Stimulated activated naive CD8-positive, alpha-beta T cell treated with anti-CD3 and anti-CD28 coated beads, Interleukin-15, amount 100 ng/mL, for 72 hours (primary cell): Measurements from ENCODE around the gene MPRIP.
A peak's percentile ranks its signal among the peaks of the same experiment; 100 is the strongest.
"Not testable (repeated sequence)": the region's sequence is repeated elsewhere in the genome, so short reads cannot be mapped to it uniquely, and the experiment has no call there.

Experiments used
- ATAC-seq: fragments of 150-1000 bp; cut with Tn5 transposase; 2 replicates; pipeline ENCODE4 v1.10.0; 2021; ENCODE audit warnings: mild to moderate bottlenecking, moderate library complexity
- DNase-seq, 2 donors: peaks; one replicate each; pipeline ENCODE4 v3.0.0; 2021 to 2022
- H3K27ac Mint-ChIP-seq, 2 donors: one replicate each; pipeline ENCODE4 v1.8.0; 2022; ENCODE audit warnings: mild to moderate bottlenecking in 2 of 2, mixed read lengths in 2 of 2, moderate library complexity in 2 of 2
- H3K27me3 Mint-ChIP-seq: one replicate; pipeline ENCODE4 v1.8.0; 2022; ENCODE audit warnings: mixed read lengths
- H3K4me1 Mint-ChIP-seq: one replicate; pipeline ENCODE4 v1.8.0; 2022; ENCODE audit warnings: mild to moderate bottlenecking, mixed read lengths
- H3K4me3 Mint-ChIP-seq, 2 donors: one replicate each; pipeline ENCODE4 v1.8.0; 2022; ENCODE audit warnings: mild to moderate bottlenecking in 2 of 2, mixed read lengths in 2 of 2, moderate library complexity in 1 of 2
- H3K9me3 Mint-ChIP-seq, 2 donors: one replicate each; pipeline ENCODE4 v1.8.0; 2022; ENCODE audit warnings: mixed read lengths in 2 of 2

MPRIP gene

DNA sequence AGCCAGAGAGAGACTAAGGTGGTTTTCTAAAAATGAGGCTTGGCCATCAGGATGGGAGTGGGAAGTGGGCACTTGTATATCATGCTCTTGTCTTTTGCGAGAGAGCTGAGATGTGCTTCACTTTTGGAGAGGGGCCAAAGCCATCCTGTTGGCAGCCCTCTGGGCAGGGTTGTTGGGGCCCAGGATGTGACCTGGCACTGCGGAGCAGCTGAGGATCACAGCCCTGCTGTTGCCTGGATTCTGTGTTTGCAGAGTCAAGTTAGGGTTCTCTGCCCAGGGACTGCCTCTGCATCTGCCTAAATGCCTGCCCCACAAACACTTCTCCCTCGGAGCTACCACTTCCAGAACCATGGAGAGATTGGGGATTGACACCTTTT, 92.7 kb downstream of the MPRIP start:
- no peak overlapping the region for H3K27ac Mint-ChIP-seq
- no peak for ATAC-seq
- peaks cover 6% of the 10 kb centered on the region for H3K4me1 Mint-ChIP-seq

DNA sequence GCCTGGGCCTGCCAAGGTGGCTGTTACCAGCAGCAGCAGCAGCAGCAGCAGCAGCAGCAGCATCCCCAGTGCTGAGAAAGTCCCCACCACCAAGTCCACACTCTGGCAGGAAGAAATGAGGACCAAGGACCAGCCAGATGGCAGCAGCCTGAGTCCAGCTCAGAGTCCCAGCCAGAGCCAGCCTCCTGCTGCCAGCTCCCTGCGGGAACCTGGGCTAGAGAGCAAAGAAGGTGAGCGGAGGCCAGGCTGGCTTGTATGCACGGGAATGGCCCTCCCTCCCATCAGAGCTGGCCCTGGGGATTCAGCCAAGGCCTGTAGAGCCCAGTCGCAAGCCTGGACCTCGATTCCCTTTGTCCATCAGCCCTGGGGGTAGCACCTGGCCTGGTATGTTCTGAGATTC, 94.0 kb downstream of the MPRIP start:
- not testable (repeated sequence) for H3K27me3 Mint-ChIP-seq, H3K9me3 Mint-ChIP-seq, H3K4me3 Mint-ChIP-seq, DNase-seq, H3K4me1 Mint-ChIP-seq, H3K27ac Mint-ChIP-seq, ATAC-seq

More for the DNA sequence above, 92.7 kb downstream of the MPRIP start:
- no peaks in the 10 kb centered on the region for H3K9me3 Mint-ChIP-seq
- H3K4me3 Mint-ChIP-seq = no peak overlapping the region
- DNase-seq = no peak
- H3K27me3 Mint-ChIP-seq = no peaks in the 10 kb centered on the region

GRCh38 chr17:17137731-17138585, 95.7 kb downstream of the MPRIP start:
- ATAC-seq (no peak), DNase-seq (no peak)
- Mint-ChIP-seq H3K9me3 (no peaks in the 10 kb centered on the region), H3K27me3 (no peaks in the 10 kb centered on the region), H3K4me1 (peaks cover 12% of the 10 kb centered on the region), H3K4me3 (no peak overlapping the region), H3K27ac (peak overlapping the region in 1 of 2 donors; percentile 50)

DNA sequence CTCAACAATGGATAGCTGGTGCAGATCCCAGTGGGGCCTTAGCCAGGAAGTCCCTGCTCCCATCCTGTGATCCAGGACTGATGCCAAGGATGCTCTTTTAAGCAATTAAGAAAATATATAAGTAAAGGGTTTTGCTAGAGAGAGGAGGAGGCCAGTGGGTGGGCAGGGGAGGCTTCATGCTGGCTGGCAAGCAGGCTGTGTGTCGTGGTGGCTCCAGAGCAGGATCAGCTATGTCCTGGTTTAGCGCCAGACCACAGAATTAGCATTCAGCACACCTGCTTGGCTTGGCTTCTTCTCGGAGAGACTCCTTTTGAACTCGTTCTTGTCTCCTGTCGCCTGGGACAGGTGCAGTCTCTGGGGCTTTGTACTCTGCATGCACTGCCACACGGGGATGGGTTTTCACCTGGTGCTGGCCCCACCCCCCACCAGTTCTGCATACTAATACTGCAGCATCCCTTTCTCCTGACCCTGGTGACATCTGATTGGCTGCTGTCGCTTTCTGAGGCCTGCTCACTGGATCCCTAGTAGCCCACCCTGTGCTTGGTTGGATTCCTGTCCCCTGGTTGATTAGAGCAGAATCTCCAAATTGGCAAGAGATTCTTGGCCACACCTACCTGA, 97.8 kb downstream of the MPRIP start:
- DNase-seq = no peak
- Mint-ChIP-seq H3K9me3 (no peaks in the 10 kb centered on the region), H3K27me3 (no peaks in the 10 kb centered on the region), H3K4me1 (peaks cover 12% of the 10 kb centered on the region), H3K4me3 (no peak overlapping the region), H3K27ac (no peak overlapping the region)
- ATAC-seq = no peak

DNA sequence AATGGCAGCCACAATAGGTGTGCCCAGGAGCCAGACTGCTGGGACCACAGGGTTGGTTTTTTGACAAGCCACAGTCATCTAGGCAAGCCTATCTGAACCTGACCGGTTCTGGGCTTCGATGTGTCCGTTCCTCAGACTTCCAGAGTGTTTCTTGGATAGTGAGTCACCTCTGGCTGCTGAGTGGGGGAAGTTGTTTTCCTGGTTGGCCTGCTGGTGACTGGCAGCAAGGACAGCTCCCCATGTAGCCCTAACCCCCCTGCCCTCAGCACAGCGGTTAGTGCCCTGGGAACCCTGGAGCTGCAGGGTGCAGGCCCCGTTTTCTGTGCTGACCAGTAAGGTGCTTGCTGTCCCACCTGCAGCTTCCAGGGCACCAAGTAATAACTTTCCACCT, 98.3 kb downstream of the MPRIP start:
- H3K4me1 Mint-ChIP-seq = peaks cover 12% of the 10 kb centered on the region
- ATAC-seq = no peak
- no peak overlapping the region for H3K27ac Mint-ChIP-seq

DNA sequence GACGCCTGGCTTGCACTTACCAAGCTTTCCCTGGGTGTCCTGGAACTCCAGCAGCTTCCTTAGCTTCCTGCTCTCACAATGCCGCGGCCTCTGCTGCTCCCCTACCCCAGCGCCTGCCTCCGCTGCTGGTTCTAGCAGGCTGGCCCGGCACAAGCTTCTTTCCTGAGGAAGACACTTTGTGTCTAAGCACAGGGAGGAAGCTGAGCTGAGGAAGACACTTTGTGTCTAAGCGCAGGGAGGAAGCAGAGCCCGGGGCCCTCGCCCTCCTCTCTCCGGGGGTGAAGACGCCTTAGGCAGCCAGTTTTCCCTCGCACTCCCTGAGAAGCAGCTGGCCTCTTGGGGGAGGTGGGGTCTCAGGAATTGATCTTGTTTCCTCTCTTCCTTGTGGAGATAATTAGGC, 99.0 kb downstream of the MPRIP start:
- Mint-ChIP-seq H3K4me1 (peaks cover 12% of the 10 kb centered on the region), H3K27ac (peak overlapping the region; percentile 77 to 78), H3K9me3 (no peaks in the 10 kb centered on the region), H3K27me3 (no peaks in the 10 kb centered on the region), H3K4me3 (no peak overlapping the region)
- ATAC-seq (no peak), DNase-seq (no peak)

More for the DNA sequence above, 98.3 kb downstream of the MPRIP start:
- no peak overlapping the region for H3K4me3 Mint-ChIP-seq
- no peak for DNase-seq
- H3K27me3 Mint-ChIP-seq = no peaks in the 10 kb centered on the region
- no peaks in the 10 kb centered on the region for H3K9me3 Mint-ChIP-seq

DNA sequence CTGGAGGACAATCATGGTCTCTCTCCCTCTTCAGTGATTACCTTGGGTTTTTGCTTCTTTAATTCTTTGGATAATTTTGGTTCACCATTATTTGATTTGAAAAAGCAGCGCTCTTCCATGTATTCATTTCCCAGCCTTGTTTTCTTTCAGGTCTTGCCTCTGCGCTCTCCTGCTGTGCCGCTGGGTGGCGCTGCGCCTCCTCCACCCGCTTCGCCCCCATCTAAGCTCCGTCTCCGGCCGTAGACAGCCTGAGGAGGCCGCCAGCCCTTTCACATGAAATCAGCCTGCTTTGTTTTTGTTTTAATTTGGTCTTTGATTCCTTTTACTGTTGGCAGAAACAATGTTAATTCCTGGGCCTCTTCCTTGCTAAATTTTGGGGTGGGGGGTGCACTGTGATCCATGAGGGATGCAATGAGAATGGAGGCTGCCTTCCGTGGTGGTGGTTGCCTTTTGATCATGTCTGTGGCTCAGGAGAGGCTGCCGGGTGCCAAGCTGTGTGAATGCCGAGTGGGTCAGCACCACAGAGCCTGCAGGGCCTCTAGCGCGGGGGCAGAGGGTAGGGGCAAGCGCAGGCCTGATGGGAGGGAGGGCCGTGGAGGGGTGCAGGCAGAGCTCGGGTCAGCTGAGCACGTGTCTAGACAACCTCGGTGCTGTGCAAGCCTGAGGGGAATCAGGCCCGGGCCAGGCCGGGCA, 99.7 kb downstream of the MPRIP start:
- H3K4me3 Mint-ChIP-seq = no peak overlapping the region
- ATAC-seq (no peak), DNase-seq (peak in 1 of 2 donors; percentile 33)
- no peaks in the 10 kb centered on the region for H3K9me3 Mint-ChIP-seq
- peak overlapping the region in 1 of 2 donors; percentile 29 for H3K27ac Mint-ChIP-seq
- peaks cover 12% of the 10 kb centered on the region for H3K4me1 Mint-ChIP-seq
- H3K27me3 Mint-ChIP-seq = no peaks in the 10 kb centered on the region

- no peak for ATAC-seq
- no peak for DNase-seq
- H3K4me1 Mint-ChIP-seq = peaks cover 12% of the 10 kb centered on the region
- H3K27me3 Mint-ChIP-seq = no peaks in the 10 kb centered on the region
- H3K27ac Mint-ChIP-seq = no peak overlapping the region
- no peak overlapping the region for H3K4me3 Mint-ChIP-seq
- no peaks in the 10 kb centered on the region for H3K9me3 Mint-ChIP-seq
Observed at GRCh38 chr17:17142556-17142955, 100.3 kb downstream of the MPRIP start.

DNA sequence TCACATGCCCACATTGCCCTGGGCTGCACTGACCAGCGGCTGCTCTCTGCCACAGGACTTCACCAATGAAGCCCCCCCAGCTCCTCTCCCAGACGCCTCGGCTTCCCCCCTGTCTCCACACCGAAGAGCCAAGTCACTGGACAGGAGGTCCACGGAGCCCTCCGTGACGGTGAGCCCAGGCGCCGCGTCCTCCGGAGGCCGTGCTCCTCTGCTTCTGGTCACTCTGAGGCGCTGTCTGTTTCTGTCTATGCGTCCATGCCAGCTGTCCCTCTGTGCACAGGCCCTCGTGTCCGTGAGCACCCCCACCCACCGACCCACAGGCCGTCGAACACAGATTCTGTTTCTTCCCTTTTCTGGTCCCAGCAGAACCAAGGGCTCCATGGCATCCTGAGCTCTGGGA, 101.2 kb downstream of the MPRIP start:
- H3K27ac Mint-ChIP-seq = no peak overlapping the region
- ATAC-seq = no peak
- DNase-seq = no peak

GRCh38 chr17:17144061-17144460, 101.8 kb downstream of the MPRIP start:
- DNase-seq = no peak
- no peaks in the 10 kb centered on the region for H3K27me3 Mint-ChIP-seq
- H3K4me1 Mint-ChIP-seq = peaks cover 6% of the 10 kb centered on the region
- no peak overlapping the region for H3K27ac Mint-ChIP-seq
- H3K9me3 Mint-ChIP-seq = no peaks in the 10 kb centered on the region
- no peak overlapping the region for H3K4me3 Mint-ChIP-seq
- no peak for ATAC-seq

More for the DNA sequence above, 101.2 kb downstream of the MPRIP start:
- Mint-ChIP-seq H3K27me3 (no peaks in the 10 kb centered on the region), H3K9me3 (no peaks in the 10 kb centered on the region), H3K4me3 (no peak overlapping the region), H3K4me1 (peaks cover 6% of the 10 kb centered on the region)

DNA sequence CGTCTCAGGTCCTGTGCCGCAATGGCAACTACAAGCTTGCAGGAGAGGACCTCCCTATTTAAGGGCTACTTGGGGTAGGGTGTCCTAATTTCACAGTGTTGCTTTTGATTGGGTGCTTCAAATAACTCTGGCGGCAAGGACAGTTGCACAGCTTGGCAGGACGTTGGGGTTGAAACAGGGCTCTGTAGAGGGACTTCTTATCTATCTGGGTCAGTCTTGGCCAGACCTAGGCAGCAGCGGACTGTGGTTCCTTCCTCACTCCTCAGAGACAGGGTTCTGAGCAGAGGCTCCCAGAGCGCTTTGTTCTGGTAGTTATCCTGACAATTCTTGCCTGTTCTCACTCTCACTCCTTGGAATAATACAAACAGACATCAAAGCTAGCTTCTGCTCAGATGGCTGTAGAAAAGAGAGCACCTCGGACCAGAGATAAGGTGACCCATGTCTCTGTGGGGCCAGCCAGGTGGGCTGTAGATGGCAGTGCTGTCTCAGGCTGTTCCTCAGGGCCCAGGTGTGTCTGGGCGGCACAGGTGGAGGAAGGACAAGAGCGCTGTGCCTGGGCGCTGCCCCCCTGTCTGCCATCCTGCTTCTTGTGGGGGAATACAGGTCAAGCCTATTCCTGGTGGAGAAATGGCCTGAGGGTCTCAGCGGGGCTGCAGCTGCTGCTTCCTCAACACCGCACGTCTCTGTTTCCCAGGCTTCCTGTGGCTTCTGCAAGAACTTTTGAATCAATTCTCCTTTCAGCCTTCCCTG, 102.8 kb downstream of the MPRIP start:
- no peaks in the 10 kb centered on the region for H3K9me3 Mint-ChIP-seq
- H3K27me3 Mint-ChIP-seq = no peaks in the 10 kb centered on the region
- H3K27ac Mint-ChIP-seq = no peak overlapping the region
- DNase-seq (no peak), ATAC-seq (no peak)
- H3K4me3 Mint-ChIP-seq = no peak overlapping the region
- peaks cover 8% of the 10 kb centered on the region for H3K4me1 Mint-ChIP-seq

DNA sequence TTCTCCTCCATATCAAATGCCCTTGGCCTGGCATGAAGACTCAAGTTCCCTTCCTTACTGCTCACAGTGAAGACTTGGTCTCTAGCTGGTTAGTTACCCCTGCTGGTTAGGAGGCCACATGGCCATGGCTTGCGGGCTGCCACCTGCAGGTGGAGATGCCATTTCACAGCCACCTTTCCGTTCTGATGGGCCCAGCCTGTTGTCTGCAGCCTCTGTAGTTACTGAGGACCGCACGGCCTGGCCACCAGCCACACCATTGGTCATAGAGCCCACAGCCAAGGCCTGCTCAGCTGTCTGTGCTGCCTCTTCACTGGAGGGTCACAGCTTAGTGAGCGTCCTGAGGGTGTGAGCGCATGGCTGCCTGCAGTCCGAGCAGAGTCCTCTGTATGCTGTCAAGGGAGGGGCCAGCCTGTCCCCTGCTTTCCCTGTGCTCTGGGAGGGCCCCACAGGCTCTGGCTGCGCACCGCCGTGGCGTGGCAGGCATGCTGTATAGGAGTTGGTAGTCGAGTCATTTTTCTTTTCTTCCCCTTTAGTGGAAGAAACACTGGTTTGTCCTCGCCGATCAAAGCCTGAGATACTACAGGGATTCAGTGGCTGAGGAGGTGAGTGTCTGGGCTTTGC, 104.6 kb downstream of the MPRIP start:
- Mint-ChIP-seq H3K4me1 (peaks cover 19% of the 10 kb centered on the region), H3K27ac (peak overlapping the region; percentile 48 to 49), H3K9me3 (no peaks in the 10 kb centered on the region), H3K4me3 (no peak overlapping the region), H3K27me3 (no peaks in the 10 kb centered on the region)
- ATAC-seq = peak; percentile 64
- peak in 1 of 2 donors; percentile 26 for DNase-seq

DNA sequence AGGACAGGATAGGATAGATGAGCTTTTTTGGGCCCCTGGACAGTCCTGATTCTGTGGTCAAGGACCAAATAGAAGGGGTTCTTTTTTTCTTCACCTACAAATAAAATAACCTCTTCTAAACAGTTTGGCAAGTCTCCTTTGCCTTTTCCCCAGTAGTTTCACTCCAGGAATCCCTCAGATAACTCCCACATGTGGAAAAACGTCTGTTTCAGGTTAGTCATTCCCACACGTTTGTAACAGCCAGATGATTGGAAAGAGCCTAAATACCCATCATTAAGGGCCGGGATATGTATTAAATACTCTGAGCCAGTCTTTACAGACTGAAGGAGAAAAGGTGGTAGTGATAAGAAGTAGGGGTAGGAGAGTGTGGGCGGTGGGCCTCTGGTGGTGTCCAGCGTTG, 105.6 kb downstream of the MPRIP start:
- Mint-ChIP-seq H3K4me1 (peaks cover 26% of the 10 kb centered on the region), H3K27ac (no peak overlapping the region), H3K9me3 (no peaks in the 10 kb centered on the region), H3K4me3 (no peak overlapping the region), H3K27me3 (no peaks in the 10 kb centered on the region)
- no peak for ATAC-seq
- DNase-seq = no peak

DNA sequence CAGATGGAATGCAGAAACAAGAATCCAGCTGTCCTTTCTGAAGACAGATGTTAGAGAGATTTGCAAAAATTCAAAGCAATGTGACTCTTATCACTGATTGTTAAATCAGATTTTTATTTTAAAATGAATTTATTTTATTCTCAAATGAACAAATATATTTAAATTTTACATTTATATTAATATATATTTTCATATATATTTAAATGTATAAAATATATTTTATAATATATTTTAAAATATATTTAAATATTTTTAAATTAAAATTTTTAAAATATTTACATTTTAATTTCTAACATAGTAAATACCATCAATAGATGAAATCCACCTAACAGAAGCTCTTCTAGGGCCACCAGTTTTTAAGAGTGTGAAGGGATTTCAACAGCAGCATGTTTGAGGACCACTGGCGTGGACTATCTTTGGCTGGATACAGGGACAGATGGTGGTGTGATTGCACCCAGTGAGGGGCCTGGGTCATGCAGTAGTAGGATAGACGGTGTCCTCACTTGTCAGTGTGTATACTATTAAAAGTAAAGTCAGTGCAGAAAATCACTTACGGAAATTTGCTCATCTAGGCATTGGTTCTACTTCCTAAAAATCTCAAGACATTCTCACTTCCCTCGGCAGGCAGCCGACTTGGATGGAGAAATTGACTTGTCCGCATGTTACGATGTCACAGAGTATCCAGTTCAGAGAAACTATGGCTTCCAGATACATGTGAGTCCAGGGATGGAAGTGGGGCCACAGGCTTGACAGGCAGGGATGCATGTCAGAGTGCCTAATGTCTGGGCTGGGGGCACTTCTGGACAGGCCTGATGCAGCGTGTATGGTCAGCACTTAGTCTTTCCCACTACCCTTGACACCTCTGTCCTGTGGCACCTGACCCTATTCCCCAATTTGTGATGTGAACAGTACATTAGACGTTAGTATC, 107.5 kb downstream of the MPRIP start:
- H3K4me3 Mint-ChIP-seq = no peak overlapping the region
- ATAC-seq = no peak
- H3K9me3 Mint-ChIP-seq = no peaks in the 10 kb centered on the region
- H3K27me3 Mint-ChIP-seq = no peaks in the 10 kb centered on the region
- no peak overlapping the region for H3K27ac Mint-ChIP-seq
- H3K4me1 Mint-ChIP-seq = peaks cover 44% of the 10 kb centered on the region
- no peak for DNase-seq
